HepG2 (cell line): ENCODE results near the gene QSOX1. TPM values are rescaled to one million over a fixed set of nuclear protein-coding genes. Genes with fewer than 3 reads are reported as not detected.

Experiments used
- AKNA ChIP-seq: sonication (generic); formaldehyde crosslinking; IDR thresholded peaks from 2 replicates; pipeline ENCODE4 v1.4.0; 2020; ENCODE audit warnings: missing genetic modification reagents, borderline replicate concordance
- CENPT ChIP-seq: sonication (generic); formaldehyde crosslinking; IDR thresholded peaks from 2 replicates; pipeline ENCODE4 v1.8.0; 2022; ENCODE audit warnings: low read depth, mild to moderate bottlenecking, moderate library complexity, missing genetic modification reagents
- IKZF1 ChIP-seq: fragments of 450-650 bp; IDR thresholded peaks from 2 replicates; pipeline ENCODE4 v1.7.1; 2016
- MXD1 ChIP-seq: sonication (generic); formaldehyde crosslinking; IDR thresholded peaks from 2 replicates; pipeline ENCODE4 v1.4.0; 2020; ENCODE audit warnings: mild to moderate bottlenecking, missing genetic modification reagents
- RERE ChIP-seq: IDR thresholded peaks from 2 replicates; pipeline ENCODE4 v1.6.1; 2016; ENCODE audit warnings: low read depth, missing genetic modification reagents, missing compliant biosample characterization
- THAP9 ChIP-seq: sonication (generic); formaldehyde crosslinking; IDR thresholded peaks from 2 replicates; pipeline ENCODE4; 2020; ENCODE audit warnings: missing genetic modification reagents, mild to moderate bottlenecking, borderline replicate concordance
- ZBTB4 ChIP-seq: sonication (generic); formaldehyde crosslinking; IDR thresholded peaks from 2 replicates; pipeline ENCODE4 v1.4.0; 2020; ENCODE audit warnings: missing genetic modification reagents, mild to moderate bottlenecking, borderline replicate concordance
- ZNF414 ChIP-seq: sonication (generic); formaldehyde crosslinking; IDR thresholded peaks from 2 replicates; pipeline ENCODE4 v1.5.0; 2020; ENCODE audit warnings: missing genetic modification reagents
- ZNF577 ChIP-seq: sonication (generic); formaldehyde crosslinking; IDR thresholded peaks from 2 replicates; pipeline ENCODE4 v1.4.0; 2020; ENCODE audit warnings: mild to moderate bottlenecking, low read depth, missing genetic modification reagents, borderline replicate concordance
- ZNF7 ChIP-seq: IDR thresholded peaks from 2 replicates; pipeline ENCODE4 v1.6.1; 2016; ENCODE audit warnings: missing biosample characterization, missing genetic modification reagents
- polyA plus RNA-seq, 8 experiments: library from polyadenylated mRNA; depleted of rRNA in 3 of 8; stranded (reverse) in 7 of 8; unstranded in 1 of 8; fragments of >200 nt; fragmentation: Illumina TruSeq in 4 of 8; extraction: Trizol in 4 of 8; gene quantifications; 2 replicates each; pipeline versions ENCODE4 v1.2.1 to v1.2.3, GENCODE V29; 2011 to 2016; ENCODE audit warnings: low read depth in 4 of 8, missing spikeins in 1 of 8, mixed read lengths in 1 of 8; ENCODE audit not compliant: insufficient read depth in 1 of 8
- total RNA-seq, 5 experiments: library from RNA; depleted of rRNA; stranded (reverse); fragments of >200 nt; fragmentation: Illumina TruSeq; extraction: Trizol; gene quantifications; 2 replicates each; pipeline ENCODE4 v1.2.3, GENCODE V29; 2016; ENCODE audit warnings: low read depth in 1 of 5

Gene QSOX1
- total and polyA plus RNA-seq, 2 of the 13 experiments (the other 11 are each of a cell fraction or from before 2014, with no cell fraction given): 6.8 to 40.2 TPM

GRCh38 chr1:180157576-180158057 lies 2.9 kb downstream of the QSOX1 start (continued):
- no peak for TF ChIP-seq AKNA (CRISPR knock-in tag)
- no peak for TF ChIP-seq CENPT
- TF ChIP-seq MXD1 (CRISPR knock-in tag): no peak
- no peak for TF ChIP-seq ZBTB4 (CRISPR knock-in tag)
- TF ChIP-seq THAP9 (CRISPR knock-in tag): no peak
- no peak for TF ChIP-seq ZNF414 (CRISPR knock-in tag)
- TF ChIP-seq RERE (CRISPR knock-in tag): peak; percentile 93
- no peak for TF ChIP-seq IKZF1
- no peak for TF ChIP-seq ZNF7 (CRISPR knock-in tag)
- no peak for TF ChIP-seq ZNF577 (CRISPR knock-in tag)
